NOMO-1 treated with DMSO at 0.1 percent for 48 hours (cell line): ENCODE results near the gene CTNNA1.

Experiments
- DNase-seq: peaks from one replicate; lab custom pipeline; 2025; ENCODE audit not compliant: unreplicated experiment; lab: John Stamatoyannopoulos, UW

The CTNNA1 gene

DNA sequence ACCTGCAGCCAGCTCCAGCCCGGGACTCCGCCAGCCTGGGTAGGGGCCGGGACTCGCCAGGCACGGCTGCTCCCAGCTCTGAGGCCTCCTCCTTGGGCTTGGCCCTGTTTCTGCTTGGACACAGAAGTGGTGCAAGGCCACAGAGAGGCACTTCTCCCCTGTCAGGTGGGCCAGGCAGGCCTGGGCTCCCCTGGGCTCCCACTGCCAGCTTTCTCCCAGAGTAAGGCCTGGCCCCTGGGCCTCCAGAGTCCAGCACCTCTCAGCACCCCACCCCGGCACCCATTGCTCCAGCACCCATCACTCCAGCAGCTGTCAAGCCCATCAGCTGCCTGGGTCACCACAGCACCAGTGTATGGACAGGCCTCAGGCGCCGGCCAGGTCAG lies 193.0 kb downstream of the CTNNA1 start:
- DNase-seq, result no peak

- no peak for DNase-seq
Measured at GRCh38 chr5:138946831-138947560, 193.8 kb downstream of the CTNNA1 start.

- DNase-seq, result no peak
Measured at GRCh38 chr5:138947780-138948179, 194.6 kb downstream of the CTNNA1 start.

- DNase-seq, result no peak
Measured at GRCh38 chr5:138948471-138949222, 195.4 kb downstream of the CTNNA1 start.

DNA sequence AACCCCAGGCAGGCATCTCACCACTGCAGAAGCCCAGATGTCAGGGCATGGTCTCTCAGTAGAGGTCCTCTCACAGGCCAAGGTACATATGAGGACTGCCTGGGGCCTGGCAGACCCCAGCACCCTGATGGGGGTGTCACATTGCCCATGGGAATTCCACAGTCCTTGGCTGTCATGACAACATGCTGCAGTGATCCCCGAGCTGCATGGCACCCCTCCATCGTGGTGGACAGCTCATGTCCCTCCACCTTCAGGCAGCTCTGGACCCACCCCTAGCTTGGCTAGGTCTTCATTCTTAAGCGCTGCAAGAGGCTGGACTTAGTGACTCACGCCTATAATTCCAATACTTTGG lies 196.0 kb downstream of the CTNNA1 start:
- no peak for DNase-seq

GRCh38 chr5:138949988-138950387 lies 196.8 kb downstream of the CTNNA1 start:
- no peak for DNase-seq

DNA sequence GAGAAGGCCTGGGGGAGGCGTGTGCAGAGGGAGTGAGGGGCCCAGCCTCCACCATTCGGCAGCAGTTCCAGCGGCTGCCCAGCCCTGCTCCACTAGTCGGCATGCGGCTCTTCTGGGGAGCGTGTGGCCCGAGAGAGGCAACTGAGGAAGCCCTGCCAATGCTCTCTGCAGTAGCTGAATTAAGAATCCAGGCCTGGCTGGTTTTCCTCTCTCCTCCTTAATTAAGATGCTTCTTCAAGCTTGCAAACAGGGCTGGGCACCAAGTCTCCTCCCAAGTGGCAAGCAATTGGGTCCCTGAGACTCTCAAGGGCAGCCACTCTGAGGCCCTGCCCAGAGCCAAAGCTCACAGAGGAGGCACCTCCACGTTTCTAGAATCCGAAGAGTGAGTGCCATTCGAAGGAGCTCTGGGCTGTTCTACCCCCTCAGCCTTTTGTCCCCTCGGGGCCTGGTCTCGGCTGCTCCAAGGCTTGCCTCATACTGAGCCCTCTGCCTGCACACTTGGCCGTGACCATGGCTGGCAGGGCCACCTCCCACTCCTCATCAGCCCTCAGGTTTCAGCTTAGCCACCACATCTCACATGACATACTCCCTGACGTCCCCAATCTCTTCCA lies 197.3 kb downstream of the CTNNA1 start:
- no peak for DNase-seq

GRCh38 chr5:138951091-138951985 lies 198.1 kb downstream of the CTNNA1 start:
- DNase-seq, result no peak

DNA sequence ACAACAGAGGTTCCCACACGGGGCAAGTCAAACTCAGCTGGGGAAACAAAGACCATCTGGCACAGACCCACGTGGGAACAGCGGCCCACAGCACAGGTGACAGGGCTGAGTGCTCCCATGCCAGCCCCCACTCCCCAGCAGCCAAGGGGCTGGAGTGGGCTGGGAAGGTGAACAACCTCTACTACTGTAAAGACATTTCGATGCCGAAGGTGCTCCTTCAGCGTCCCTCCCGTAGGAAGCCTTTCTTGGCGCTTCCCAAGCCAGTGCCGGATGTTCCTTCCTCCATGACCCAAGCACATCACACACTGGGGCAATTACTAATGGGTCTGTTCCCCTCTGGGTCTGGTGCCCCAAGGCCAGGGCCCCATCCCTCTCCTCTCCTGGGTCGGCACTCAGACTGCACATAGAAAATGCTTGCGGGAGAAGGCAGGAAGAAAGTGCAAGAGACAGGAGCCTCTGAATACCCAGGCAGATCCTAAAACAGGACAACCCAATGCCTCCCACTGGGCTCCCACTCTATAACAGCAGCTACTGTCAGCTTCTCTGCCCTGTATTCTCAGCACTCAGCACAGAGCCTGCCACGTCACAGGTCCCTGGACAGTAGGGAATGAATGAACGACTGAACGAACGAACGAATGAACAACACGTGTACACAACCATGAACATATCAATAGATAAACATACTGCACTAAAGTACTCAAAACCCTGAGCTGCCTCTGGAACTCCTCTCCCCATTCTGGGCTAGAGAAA lies 198.9 kb downstream of the CTNNA1 start:
- no peak for DNase-seq

DNA sequence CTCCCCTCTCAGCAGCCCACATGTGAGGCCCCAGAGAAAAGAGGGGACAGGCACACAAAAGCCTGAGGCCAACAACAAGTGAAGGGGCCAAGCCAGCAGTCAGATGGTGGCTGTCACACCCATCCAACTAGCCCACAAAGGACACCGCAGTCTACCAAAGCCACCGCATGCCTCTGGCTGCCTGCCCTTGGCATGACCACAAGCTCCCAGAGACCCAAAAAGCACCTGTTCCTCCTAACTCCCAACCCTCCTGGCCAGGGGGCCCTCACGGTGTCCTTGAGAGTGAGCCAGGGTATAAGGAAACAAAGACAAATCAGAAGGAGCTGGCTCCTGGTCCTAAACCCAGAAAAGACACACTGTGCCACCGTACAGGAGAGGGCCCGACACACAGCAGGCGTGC lies 199.7 kb downstream of the CTNNA1 start:
- no peak for DNase-seq

DNA sequence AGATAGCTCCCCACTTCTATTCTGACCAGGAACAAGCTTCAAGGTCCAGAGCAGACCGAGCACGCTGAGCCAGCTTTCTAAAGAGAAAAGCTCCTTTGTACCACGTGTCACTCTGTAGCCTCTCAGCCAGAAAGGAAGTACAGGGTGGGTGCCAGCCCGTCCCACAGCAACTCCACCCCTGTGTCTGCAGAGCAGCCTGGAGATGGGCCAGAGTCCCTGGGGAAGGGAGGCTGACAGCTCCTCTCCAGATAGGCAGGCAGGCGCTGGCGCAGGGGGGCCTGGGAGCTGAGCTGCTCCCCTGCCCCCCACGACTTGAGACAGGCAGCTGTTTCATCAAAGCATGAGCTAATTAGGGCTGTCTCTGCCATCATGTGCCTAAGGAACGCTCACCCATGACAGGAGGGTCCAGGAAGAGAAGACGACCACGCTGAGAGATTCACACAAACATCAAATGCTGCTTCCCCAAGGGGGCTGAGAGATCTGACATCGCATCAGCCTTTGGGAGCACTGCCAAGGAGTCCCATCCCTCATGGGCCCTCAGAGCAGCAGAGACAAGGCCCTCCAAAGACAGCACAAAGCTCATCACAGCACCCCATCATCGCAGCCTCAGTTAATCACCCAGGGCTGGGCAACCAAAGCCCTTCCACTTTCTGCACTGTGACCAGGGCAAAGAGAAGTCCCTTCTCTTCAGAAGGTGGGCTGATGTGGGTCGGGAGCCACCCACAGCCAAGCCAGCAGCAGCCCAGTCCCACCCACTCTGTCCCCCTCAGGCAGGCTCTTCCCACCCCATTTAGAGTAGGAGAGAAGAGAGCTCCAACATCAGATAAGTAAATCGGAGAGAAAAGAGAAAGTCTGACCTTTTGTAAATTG lies 200.4 kb downstream of the CTNNA1 start:
- peak; percentile 4 for DNase-seq

- no peak for DNase-seq
Measured at GRCh38 chr5:138954257-138955012, 201.2 kb downstream of the CTNNA1 start.

DNA sequence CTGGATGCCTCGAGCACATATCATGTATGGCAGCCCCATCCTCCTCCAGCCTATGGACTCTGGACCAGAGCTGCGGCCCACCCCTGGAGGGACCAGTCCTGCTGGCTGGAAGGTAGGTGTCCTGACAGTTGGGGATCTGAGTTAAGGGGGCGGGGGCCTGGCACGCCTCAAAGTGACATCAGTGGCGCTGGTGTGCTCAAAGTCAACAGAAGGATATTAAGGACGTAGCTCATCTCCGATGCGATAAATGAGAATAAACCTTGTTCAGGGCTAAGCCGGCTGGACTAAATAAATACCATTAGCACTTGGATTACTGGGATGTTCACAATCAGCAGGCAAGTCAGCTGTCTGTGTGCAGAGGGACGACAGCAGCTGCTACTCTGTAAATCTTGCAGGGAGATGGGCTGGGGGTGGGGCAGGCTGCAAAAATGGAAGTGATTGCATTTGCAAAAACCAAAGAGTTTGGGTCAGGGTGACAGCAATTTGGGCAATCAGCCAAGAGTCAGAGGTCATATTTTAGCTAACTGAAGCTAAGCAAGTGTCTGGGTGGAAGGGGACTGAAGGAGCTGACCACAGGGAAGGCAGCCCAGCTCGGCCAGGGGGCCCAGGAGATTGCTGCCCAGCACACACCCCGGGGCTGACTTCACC lies 201.9 kb downstream of the CTNNA1 start:
- no peak for DNase-seq

DNA sequence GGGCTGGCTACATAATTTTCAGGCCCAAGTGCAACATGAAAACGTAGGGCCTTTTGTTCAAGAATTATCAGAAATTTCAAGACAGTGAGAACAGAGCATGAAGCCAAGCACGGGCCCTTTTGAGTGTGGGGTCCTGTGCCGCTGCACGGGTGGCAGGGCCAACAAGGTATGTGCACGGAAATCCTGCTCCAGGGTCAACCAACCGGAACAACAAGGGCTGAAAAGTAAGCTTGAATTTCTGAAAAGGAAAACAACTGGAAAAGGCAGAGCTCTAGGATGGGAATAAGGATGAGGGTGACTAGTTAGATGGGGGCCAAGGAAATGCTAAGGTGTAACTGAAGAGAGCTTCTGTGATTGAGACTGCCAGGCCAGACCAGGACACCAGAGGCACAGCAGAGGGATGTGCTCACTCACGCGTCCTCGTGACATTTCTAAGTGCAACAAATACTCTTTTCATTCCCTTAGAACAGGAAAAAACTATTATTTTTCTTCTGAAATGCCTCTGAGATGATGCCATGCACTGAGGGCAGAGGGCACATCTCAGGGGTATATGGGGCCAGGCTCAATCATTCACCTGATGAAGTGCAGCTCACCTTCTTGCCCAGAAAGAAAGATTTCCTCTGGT lies 202.6 kb downstream of the CTNNA1 start:
- no peak for DNase-seq

DNA sequence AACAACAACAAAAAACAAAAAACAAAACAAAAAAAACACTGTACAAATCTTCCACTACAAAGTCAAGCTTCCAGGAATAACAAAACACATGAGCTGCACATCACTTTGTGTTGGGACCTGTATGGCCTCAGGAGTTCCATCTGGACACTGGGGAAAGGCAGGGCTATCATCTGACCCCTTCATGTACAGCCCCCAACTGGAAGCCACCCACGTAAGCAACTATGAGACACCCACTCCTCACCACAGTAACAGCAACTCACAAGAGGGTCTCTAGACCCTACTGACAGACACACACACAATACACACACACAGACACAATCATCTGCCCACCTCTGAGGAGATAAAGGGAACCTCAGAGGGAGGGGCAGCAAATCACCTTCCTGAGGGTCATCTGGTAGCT lies 203.6 kb downstream of the CTNNA1 start:
- DNase-seq, result no peak

DNA sequence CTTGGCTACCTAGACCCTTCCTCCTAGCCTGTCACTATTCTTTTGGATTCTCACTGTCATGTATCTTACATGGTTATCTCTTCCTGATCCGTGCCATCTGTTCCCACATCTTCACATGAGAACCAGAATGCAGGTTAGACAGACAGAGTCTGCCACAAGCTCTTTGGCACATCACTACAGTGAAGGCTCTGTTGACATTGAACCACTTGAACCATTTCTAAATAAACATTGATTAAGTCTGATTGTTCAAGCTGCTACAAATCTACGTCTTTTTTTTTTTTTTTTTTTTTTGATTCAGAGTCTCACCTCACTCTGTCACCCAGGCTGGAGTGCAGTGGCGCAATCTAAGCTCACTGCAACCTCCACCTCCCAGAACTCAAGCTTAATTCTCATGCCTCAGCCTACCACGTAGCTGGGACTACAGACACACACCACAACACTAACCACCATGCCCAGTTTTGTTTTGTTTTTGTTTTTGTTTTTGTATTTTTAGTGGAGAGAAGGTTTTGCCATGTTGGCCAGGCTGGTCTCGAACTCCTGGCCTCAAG lies 207.0 kb downstream of the CTNNA1 start:
- no peak for DNase-seq

- DNase-seq, result no peak
Measured at GRCh38 chr5:138961221-138961620, 208.0 kb downstream of the CTNNA1 start.

DNA sequence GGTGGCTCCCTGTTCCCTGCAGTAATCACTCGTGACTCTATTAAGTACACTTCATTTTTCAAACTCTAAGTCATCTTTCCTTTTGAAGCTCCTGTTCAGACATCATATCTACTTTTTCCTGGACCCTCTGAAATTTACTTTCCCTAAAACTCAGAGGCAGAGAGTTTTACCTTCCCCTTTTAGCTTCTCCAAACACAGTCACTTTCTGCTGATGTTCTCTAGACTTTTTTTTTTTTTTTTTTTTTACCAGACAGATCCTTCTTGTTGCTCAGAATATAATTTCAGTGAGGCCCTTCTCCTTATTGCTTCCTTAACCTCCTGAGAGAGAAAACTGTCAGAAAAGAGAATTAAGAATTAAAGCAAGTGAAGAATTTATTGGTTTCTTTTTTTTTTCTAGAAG lies 208.5 kb downstream of the CTNNA1 start:
- DNase-seq, result no peak
